HG03575 (cell line): ENCODE results near the gene E2F8.
"Not testable (repeated sequence)": the region's sequence is repeated elsewhere in the genome, so short reads cannot be mapped to it uniquely, and the experiment has no call there.

Experiments used
- ATAC-seq: cut with Tn5 transposase; IDR thresholded peaks from one replicate; pipeline ENCODE4 v1.9.1; 2021; ENCODE audit not compliant: unreplicated experiment, insufficient number of reproducible peaks, low FRiP score; ENCODE audit errors: extremely low read depth

Gene E2F8

GRCh38 chr11:19240420-19241259 lies at the start of gene E2F8:
Gene E2F8 (minus strand): TSS chr11:19240945. CDS start chr11:19240121, 824 bp downstream.
- peak; percentile 58 for ATAC-seq

DNA sequence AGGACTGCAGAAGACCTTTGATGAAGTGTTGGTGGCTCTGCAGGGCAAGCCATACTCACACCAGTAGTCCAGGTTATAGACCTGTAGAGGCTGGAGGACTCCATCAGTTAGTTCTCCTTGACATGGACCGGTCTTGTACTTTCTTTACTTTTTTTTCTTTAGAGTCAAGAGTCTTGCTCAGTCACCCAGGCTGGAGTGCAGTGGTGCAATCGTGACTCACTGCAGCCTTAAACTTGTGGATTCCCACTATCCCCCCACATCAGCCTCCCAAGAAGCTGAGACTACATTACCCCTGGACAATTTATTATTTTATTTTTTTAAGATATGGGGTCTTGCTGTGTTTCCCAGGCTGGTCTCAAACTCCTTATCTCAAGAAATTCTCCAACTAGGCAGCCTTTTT lies 49.6 kb upstream of the E2F8 start:
- ATAC-seq: no peak

DNA sequence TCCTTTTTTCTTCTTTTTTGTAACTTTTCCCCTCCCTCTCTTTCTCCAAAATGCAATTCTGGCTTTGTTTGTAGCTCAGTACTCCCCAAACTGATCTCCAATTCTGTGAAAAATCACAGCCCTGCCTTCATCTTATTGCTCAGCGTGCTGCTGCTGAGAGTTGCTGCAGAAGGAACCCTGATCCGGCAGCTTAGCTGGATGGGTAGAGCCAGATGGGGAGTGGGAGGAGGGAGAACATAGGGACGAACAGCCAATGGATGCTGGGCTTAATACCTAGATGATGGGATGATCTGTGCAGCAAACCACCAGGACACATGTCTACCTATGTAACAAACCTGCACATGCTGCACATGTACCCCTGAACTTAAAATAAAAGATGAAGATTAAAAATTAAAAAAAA lies 47.5 kb upstream of the E2F8 start:
- ATAC-seq: no peak

DNA sequence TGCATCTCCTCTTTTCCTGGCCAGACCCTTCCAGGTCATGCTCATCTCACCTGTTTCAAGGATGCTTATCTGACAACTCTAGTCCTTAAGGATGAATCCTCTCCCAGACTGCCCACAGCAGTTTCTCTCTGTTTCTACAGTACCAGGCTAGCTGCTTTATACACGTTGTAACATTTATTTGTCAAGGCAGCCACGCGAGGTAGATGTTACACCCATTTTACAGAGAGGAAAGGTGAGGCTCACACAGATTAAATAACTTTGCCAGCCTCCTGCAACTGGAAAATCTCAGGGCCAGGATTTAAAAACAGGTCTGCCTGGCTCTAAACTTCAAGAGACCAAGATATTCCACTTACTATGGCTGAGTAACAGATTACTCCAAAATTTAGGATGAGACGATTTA lies 45.7 kb upstream of the E2F8 start:
- ATAC-seq: no peak

DNA sequence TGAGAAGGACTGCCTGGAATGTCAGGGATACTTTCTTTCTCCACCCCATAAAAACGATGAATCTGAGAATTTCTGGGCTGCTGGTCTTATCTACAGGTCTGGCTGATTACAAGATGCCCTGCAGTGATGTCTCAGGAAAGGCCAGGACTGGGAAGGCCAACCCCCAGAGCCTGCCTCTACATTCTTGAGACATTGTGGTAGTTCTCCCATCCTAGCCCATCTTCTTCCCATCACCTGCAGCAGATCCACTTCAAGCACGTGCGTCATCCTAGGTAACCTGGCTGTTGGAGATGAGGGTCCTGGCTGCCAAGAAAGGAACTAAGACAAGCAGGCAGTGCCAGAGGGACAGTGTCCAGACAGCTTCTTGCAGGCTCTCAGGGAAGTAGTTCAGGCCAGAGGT lies 44.1 kb upstream of the E2F8 start:
- no peak for ATAC-seq

DNA sequence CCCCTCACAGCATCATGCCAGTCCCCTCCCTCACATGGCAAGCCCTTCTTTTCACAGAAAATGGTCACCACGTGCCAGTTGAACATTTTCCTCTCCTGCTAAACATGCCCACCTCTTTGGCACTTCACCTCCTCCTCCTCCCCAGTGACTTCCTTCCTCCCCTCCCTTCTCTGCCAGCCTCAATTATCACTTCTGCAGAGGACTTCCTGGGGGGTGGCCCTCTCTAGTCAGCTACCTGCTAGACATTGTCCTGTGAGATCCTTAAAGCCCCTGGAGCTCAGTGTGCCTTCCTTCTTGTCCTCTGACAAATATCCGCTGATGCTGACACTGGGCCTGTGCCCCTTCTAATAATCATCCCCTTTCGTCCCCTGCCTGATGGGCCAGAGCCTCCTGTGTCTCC lies 43.2 kb upstream of the E2F8 start:
- no peak for ATAC-seq

GRCh38 chr11:19281555-19281954 lies 40.8 kb upstream of the E2F8 start:
- ATAC-seq: no peak

- ATAC-seq: no peak
Measured at GRCh38 chr11:19281041-19281440, 40.3 kb upstream of the E2F8 start.

DNA sequence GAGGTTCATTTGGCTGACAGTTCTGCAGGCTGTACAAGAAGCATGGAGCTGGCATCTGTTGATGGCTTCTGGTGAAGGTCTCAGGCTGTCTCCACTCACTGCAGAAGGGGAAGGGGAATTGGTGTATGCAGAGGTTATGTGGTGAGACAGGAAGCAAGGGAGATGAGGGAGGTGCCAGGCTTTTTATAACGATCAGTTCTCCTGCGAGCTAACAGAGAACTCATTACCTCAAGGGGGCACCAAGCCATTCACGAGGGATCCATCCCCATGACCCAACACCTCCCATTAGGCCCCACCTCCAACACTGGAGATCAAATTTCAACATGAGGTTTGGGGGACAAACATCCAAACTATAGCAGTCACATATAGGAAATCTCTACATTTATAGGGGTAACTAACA lies 38.7 kb upstream of the E2F8 start:
- ATAC-seq: no peak

- ATAC-seq: no peak
Measured at GRCh38 chr11:19276859-19277808, 36.4 kb upstream of the E2F8 start.

DNA sequence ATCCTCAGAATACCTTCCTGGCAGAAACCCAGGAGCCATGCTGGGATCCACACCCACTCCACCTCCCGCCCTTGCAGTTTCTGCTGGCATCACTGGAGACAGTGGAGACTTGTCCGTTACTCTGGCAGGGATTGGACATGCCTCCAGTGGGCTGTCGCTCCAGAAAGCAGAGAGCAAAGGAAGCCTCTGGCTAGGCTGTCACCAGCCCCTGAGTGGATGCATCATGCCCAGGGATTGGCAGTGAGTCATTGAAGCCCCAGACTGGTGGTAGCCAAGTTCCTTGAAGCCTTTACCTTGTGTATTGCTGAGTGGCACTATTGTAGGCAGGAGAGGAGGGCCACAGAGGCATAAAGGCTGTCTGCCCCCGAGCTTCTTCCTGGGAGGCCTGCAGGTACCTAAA lies 34.8 kb upstream of the E2F8 start:
- no peak for ATAC-seq

- not testable (repeated sequence) for ATAC-seq
Measured at GRCh38 chr11:19273219-19273618, 32.5 kb upstream of the E2F8 start.

- ATAC-seq: no peak
Measured at GRCh38 chr11:19268909-19269308, 28.2 kb upstream of the E2F8 start.

DNA sequence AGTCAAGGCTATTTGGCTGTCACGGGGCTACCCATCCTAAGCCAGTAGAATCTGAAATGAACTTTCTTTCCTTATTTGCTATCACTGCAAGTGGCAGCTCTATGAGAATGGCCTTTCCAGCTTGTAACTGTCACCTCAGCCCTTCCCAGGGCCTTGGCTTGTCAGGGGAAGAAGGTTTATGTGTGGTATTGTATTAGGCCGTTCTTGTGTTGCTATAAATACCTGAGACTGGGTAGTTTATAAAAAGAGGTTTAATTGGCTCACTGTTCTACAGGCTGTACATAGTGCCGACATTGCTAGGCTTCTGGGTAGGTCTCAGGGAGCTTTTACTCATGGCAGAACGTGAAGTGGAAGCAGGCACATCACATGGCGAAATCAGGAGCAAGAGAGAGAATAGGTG lies 26.8 kb upstream of the E2F8 start:
- ATAC-seq: no peak

DNA sequence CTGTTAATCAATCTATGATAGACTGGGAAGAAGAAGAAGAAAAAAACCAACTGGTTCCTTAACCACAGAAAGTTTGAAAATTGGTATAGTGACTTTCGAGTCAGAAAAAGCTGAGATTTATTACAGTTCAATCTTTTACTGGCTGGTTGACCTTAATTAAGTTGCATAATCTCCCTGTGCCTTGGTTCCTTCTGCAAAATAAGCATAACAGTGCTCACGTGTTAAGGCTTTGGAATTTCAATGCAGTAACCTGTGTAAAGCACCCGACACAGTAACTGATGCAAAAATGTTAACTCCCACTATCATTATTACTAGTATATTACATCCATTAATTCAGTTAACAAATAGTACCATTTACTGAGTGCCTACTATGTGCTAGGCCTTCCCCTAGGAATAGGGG lies 22.6 kb upstream of the E2F8 start:
- no peak for ATAC-seq

DNA sequence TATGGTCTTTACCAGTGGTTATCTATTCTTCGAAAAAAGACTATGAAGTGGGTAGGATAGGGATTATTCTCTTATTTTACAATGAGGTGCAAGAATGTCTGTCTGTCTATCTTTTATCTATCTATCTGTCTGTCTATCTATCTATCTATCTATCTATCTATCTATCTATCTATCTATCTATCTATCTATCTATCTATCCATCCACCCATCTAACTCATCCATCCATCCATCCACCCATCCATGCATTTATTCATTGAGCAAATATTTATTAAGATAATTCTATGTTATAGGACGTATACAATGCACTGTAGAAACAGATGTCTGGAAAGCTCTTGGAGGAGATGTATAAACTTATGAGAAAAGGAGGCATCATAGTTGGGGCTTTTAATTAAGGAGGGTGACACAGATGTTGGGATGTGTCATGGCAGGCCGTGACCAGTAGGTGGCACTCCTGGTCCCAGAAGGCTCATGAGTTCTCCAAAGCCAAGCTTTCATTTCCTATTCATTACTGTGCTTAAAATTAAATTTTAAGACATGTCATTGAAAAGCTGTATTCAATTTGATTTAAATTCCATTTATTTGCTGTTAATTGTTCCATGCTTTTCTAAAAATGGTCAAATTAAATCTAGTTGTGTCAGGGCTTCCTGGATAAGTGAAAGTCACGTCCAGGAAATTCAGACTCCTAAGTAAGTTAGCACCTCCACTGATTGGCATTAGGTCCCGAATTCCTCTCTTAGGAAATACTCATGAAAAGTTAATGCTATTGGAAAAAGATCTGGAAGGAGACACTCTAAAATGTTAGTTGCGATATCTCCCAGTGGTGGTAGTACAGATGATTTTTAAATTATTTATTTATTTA lies 19.0 kb upstream of the E2F8 start:
- ATAC-seq: no peak

- no peak for ATAC-seq
Measured at GRCh38 chr11:19258641-19259230, 18.0 kb upstream of the E2F8 start.

- not testable (repeated sequence) for ATAC-seq
Measured at GRCh38 chr11:19254441-19254840, 13.7 kb upstream of the E2F8 start.

GRCh38 chr11:19253817-19254216 lies 13.1 kb upstream of the E2F8 start:
- ATAC-seq: no peak
